Smooth muscle cell of the brain vasculature (primary cell): Measurements from ENCODE around the gene SPATA9.

ENCODE experiments used
- DNase-seq: peaks from one replicate; pipeline ENCODE4 v3.0.0-alpha.2; 2012; ENCODE audit warnings: low read depth, low spot score

The SPATA9 gene

DNA sequence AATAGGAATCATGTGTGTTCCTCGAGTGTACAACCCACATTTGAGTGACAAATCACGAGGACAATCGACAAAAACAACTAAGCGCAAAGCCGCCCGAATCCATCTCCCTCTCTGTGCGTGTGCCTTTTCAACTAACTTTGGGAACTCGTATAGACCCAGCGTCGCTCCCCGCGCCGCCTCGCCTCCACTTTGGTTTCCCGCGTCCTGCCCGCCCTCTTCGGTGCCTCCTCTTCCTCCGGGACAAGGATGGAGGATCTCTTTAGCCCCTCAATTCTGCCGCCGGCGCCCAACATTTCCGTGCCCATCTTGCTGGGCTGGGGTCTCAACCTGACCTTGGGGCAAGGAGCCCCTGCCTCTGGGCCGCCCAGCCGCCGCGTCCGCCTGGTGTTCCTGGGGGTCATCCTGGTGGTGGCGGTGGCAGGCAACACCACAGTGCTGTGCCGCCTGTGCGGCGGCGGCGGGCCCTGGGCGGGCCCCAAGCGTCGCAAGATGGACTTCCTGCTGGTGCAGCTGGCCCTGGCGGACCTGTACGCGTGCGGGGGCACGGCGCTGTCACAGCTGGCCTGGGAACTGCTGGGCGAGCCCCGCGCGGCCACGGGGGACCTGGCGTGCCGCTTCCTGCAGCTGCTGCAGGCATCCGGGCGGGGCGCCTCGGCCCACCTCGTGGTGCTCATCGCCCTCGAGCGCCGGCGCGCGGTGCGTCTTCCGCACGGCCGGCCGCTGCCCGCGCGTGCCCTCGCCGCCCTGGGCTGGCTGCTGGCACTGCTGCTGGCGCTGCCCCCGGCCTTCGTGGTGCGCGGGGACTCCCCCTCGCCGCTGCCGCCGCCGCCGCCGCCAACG is 62.5 kb downstream of the SPATA9 start, which contains the start of gene GPR150:
Gene GPR150 (plus strand): TSS at position 58 of the 840 bp plus-strand sequence. CDS start 189 bp downstream, at position 247.
- no peak for DNase-seq

DNA sequence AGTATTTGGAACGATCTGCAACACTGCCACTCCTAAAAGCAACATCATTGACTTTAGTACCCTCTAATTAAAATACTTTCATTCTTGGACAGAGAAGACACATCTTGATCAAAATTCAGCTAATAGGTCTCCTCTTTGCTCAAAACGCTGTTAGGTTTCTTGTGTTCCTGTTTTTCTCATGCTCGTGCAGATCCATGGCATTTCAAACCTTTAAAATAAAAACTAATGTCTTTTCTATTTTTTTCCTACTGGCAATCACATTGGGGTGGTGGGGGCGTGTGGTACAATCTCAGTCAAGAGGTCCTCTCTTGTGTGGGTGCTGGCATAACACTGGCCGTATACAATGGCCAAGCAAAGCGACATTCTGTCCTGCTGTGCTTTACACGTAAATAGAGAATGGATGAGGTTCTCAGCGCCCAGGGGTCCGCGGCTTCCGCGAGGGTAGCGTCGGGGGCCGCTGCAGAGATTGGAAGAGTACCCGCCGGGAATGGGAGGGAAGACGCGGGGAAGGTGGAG is 63.2 kb downstream of the SPATA9 start:
- DNase-seq: no peak

DNA sequence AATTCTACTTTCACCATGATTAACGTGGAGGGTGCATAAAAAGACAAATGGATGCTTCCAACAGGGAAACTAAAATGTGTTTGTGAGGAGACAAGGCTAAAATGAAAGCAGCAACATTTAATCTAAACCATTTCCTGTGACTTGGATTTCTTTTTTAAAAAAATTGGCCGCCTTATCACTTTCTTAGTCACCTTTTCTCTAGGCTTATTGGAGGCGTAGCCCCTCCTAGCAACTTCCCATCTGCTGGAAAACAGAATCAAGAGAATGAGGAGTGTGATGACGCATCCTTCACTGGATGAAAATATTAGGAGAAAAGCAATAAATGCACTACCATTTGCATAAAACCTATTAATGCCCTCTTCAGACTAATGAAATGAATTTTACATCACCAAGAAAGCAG is 63.7 kb downstream of the SPATA9 start:
- DNase-seq: no peak

DNA sequence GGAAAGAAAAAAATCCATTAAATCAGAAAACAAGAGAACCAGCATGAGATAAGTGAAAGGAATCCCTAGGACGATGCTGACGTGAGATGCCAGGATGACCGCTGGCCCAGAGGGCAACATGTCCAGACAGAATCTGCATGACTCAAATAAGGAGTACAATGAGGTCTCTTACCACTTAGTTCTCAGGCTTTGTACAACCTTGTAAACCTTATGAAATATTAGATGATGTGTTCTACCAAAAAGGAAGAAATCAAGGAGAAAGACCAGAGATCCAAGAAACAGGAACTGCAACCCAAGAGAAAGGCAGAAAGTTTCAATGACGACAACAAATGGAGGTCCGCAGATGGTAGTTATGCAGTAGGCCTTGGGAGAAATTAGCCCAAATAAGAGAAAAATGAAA is 65.7 kb downstream of the SPATA9 start:
- no peak for DNase-seq

DNA sequence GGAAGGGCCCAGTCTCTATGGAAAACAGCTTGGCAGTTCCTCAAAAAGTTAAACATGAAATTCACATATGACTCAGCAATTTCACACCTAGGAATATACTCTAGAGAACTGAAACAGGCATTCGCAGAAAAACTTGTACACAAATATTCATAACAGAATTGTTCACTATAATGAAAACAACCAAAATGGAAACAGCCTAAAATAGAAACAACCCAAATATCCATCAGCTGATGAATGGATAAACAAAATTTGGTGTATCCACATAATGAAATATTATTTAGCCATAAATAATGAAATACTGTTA is 67.7 kb downstream of the SPATA9 start:
- no peak for DNase-seq

DNA sequence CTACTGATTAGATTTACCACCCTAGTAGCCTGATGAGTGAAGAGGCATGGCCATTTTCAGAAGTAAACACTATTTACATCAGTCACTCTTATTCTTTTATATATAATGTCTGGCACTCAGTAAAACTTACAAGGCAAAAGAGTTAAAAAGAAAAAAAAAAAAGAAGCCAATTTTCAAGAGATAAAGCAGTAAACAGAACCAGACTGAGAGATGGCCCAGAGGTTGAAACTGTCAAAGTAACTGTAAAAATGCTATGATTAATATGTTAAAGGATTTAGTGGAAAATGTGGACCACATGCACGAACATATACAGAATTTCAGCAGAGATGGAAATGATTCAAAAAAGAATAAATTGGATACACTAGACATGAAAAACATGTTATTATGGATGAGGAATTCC is 69.3 kb downstream of the SPATA9 start:
- DNase-seq: no peak

DNA sequence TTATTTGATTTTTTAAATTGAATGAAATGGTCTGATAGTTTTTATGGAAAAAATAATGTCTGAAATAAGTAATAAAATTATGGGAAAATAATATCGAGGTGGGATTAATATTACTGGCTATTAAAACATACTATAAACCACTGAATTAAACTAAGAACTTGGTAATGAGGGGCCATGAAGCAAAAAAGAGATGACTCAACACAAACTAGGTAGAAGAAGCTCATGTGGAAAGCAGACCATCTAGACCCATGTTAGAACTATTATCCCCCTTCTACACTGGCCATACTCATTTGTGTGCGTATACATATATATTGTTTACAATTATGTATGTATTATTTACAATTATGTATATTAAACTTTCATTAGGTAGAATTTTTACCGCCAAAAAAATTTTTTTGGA is 71.4 kb downstream of the SPATA9 start:
- DNase-seq: no peak

DNA sequence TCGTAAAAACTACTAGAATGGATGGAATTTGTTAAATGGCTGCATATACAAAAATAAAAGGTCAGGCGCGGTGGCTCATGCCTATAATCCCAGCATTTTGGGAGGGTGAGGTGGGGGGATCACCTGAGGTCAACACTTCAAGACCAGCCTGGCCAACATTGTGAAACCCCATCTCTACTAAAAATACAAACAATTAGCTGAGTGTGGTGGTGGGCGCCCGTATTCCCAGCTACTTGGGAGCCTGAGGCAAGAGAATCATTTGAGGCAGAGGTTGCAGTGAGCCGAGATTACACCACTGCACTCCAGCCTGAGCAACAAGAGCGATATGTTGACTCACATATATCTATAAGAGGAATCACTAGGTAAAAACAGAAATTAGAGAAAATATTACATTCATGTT is 72.2 kb downstream of the SPATA9 start:
- no peak for DNase-seq

DNA sequence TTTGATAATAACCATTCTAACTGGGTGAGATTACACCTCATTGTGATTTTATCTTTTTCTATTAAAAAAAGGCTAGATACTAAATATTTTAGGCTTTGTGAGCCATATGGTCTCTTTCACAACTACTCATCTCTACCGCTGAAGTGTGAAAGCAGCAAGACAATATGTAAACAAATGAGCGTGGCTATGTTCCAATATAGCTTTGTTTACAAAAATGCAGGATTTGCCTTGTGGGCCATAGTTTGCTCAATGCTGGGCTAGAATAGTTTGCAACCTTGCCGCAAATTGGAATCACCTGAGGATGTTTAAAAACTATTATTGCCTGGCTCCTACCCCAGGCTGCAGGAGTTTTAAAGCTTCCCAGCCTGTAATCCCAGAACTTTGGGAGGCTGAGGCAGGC is 73.1 kb downstream of the SPATA9 start:
- DNase-seq: no peak
